GM12801 (cell line): ENCODE results near the gene CEP19.

Experiments used
- TF ChIP-seq, protein P1 (sequence below): IDR thresholded peaks from one replicate; pipeline ENCODE4 v1.5.1; 2011; ENCODE audit warnings: control low read depth; ENCODE audit not compliant: insufficient read length; ENCODE audit errors: extremely low read depth

Gene CEP19

DNA sequence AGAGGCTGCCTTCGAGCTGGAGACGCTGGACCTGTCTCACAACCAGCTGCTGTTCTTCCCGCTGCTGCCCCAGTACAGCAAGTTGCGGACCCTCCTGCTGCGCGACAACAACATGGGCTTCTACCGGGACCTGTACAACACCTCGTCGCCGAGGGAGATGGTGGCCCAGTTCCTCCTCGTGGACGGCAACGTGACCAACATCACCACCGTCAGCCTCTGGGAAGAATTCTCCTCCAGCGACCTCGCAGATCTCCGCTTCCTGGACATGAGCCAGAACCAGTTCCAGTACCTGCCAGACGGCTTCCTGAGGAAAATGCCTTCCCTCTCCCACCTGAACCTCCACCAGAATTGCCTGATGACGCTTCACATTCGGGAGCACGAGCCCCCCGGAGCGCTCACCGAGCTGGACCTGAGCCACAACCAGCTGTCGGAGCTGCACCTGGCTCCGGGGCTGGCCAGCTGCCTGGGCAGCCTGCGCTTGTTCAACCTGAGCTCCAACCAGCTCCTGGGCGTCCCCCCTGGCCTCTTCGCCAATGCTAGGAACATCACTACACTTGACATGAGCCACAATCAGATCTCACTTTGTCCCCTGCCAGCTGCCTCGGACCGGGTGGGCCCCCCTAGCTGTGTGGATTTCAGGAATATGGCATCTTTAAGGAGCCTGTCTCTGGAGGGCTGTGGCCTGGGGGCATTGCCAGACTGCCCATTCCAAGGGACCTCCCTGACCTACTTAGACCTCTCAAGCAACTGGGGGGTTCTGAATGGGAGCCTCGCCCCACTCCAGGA is 51.5 kb downstream of the CEP19 start:
- TF ChIP-seq, protein P1, sequence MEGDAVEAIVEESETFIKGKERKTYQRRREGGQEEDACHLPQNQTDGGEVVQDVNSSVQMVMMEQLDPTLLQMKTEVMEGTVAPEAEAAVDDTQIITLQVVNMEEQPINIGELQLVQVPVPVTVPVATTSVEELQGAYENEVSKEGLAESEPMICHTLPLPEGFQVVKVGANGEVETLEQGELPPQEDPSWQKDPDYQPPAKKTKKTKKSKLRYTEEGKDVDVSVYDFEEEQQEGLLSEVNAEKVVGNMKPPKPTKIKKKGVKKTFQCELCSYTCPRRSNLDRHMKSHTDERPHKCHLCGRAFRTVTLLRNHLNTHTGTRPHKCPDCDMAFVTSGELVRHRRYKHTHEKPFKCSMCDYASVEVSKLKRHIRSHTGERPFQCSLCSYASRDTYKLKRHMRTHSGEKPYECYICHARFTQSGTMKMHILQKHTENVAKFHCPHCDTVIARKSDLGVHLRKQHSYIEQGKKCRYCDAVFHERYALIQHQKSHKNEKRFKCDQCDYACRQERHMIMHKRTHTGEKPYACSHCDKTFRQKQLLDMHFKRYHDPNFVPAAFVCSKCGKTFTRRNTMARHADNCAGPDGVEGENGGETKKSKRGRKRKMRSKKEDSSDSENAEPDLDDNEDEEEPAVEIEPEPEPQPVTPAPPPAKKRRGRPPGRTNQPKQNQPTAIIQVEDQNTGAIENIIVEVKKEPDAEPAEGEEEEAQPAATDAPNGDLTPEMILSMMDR: no peak

DNA sequence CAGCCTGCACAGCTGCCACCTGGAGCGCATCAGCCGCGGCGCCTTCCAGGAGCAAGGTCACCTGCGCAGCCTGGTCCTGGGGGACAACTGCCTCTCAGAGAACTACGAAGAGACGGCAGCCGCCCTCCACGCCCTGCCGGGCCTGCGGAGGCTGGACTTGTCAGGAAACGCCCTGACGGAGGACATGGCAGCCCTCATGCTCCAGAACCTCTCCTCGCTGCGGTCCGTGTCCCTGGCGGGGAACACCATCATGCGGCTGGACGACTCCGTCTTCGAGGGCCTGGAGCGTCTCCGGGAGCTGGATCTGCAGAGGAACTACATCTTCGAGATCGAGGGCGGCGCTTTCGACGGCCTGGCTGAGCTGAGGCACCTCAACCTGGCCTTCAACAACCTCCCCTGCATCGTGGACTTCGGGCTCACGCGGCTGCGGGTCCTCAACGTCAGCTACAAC is 52.1 kb downstream of the CEP19 start:
- TF ChIP-seq, protein P1: no peak
